Measurements from ENCODE around the gene VMP1. TPM values are rescaled to one million over a fixed set of nuclear protein-coding genes. Genes with fewer than 3 reads are reported as not detected.
A peak's percentile ranks its signal among the peaks of the same experiment; 100 is the strongest.

VMP1 gene
- total RNA-seq, 1 experiment from 2014 or later = 277 TPM

GRCh38 chr17:59785091-59785799 lies 77.8 kb downstream of the VMP1 start:
- Histone ChIP-seq H3K9me2 (replicated peaks; ENCODE audit: low read length) (no peaks in the 10 kb centered on the region), H3K27ac (ENCODE audit: low read length) (peak overlapping the region; percentile 88), H3K9ac (ENCODE audit: low read length) (peak overlapping the region; percentile 64), H3K4me2 (ENCODE audit: low read length) (peak overlapping the region; percentile 64), H3K36me3 (ENCODE audit: low read depth, low read length) (no peaks in the 10 kb centered on the region), H3K9me3 (ENCODE audit: low read length) (no peaks in the 10 kb centered on the region), H3K79me2 (ENCODE audit: low read length) (peaks cover 46% of the 10 kb centered on the region), H3K4me1 (ENCODE audit: insufficient read depth, low read length) (peaks cover 70% of the 10 kb centered on the region), H2AFZ (ENCODE audit: low read length) (no peak overlapping the region), H3K4me3 (ENCODE audit: low read length) (no peak overlapping the region), H3K27me3 (ENCODE audit: low read length) (no peaks in the 10 kb centered on the region), H3F3A (ENCODE audit: low read length, unreplicated experiment) (peaks cover 32% of the 10 kb centered on the region), H4K20me1 (ENCODE audit: low read length) (no peaks in the 10 kb centered on the region)
- DNase-seq (peak; percentile 37), ATAC-seq (no peak)
- BruUV-seq (replicated peaks) = no TSS peak
- intact Hi-C loops (cut with micrococcal nuclease) = no loop called here
- TF ChIP-seq EZH2 (IDR thresholded peaks at IDR 0.05; ENCODE audit: low read length, unreplicated experiment) (no peak), EZH2phosphoT487 (IDR thresholded peaks at IDR 0.05; ENCODE audit: borderline replicate concordance, low read length) (no peak), CTCF (conservative IDR thresholded peaks at IDR 0.05; ENCODE audit: low read depth, low read length) (no peak)
- POLR2A ChIA-PET (ENCODE audit: unreplicated experiment) = interaction anchor here (0.6 to 2.7 kb wide), 5 partner anchors 44 to 68 kb away, joined by 4 to 113 read pairs (median 15); no protein-coding TSS in a partner anchor
- CTCF ChIA-PET = interaction anchor here (0.7 kb wide), 1 partner anchor 43 kb away, joined by 4 read pairs; no protein-coding TSS in a partner anchor

- POLR2A ChIA-PET (ENCODE audit: unreplicated experiment) = interaction anchor here (0.5 to 2.7 kb wide), 13 partner anchors 32 to 67 kb away, joined by 3 to 113 read pairs (median 10); no protein-coding TSS in a partner anchor
- no peaks in the 10 kb centered on the region for H3K27me3 ChIP-seq (ENCODE audit: low read length)
- peaks cover 46% of the 10 kb centered on the region for H3K79me2 ChIP-seq (ENCODE audit: low read length)
- H3K4me3 ChIP-seq (ENCODE audit: low read length) = peak overlapping the region; percentile 32
- peaks cover 68% of the 10 kb centered on the region for H3K4me1 ChIP-seq (ENCODE audit: insufficient read depth, low read length)
- H3K27ac ChIP-seq (ENCODE audit: low read length) = peak overlapping the region; percentile 88
- CTCF ChIA-PET = interaction anchor here (0.6 to 1.1 kb wide), 5 partner anchors 17 to 45 kb away, joined by 3 to 12 read pairs (median 4); no protein-coding TSS in a partner anchor
- peak overlapping the region; percentile 64 for H3K4me2 ChIP-seq (ENCODE audit: low read length)
- H4K20me1 ChIP-seq (ENCODE audit: low read length) = no peaks in the 10 kb centered on the region
- peaks cover 32% of the 10 kb centered on the region for H3F3A ChIP-seq (ENCODE audit: low read length, unreplicated experiment)
- ATAC-seq (no peak), DNase-seq (no peak)
- no peaks in the 10 kb centered on the region for H3K9me2 ChIP-seq (replicated peaks; ENCODE audit: low read length)
- intact Hi-C loops (cut with micrococcal nuclease) = loop anchor here (1.0 kb wide), 3 partner anchors 32 to 67 kb away; no protein-coding TSS in a partner anchor
- H3K9me3 ChIP-seq (ENCODE audit: low read length) = no peaks in the 10 kb centered on the region
- no peak overlapping the region for H2AFZ ChIP-seq (ENCODE audit: low read length)
- TF ChIP-seq EZH2 (IDR thresholded peaks at IDR 0.05; ENCODE audit: low read length, unreplicated experiment) (no peak), CTCF (conservative IDR thresholded peaks at IDR 0.05; ENCODE audit: low read depth, low read length) (0 out of 2 replicates have a peak, but pooled peaks have one; percentile 20)
- BruUV-seq (replicated peaks) = TSS peak; percentile 83
- H3K9ac ChIP-seq (ENCODE audit: low read length) = peak overlapping the region; percentile 64
- no peaks in the 10 kb centered on the region for H3K36me3 ChIP-seq (ENCODE audit: low read depth, low read length)
Observed at GRCh38 chr17:59786213-59786535, 78.7 kb downstream of the VMP1 start.
